Mesenchymal stem cell (in vitro differentiated cells and primary cell): Measurements from ENCODE around the gene HAUS6.

Source experiments
- DNase-seq: peaks from one replicate; pipeline ENCODE4 v3.0.0-alpha.2; 2013
- H2AFZ ChIP-seq: one replicate; pipeline ENCODE4 v1.6.1; 2013; ENCODE audit warnings: low read depth, mild to moderate bottlenecking, control low read depth, inconsistent platforms, low read length, moderate library complexity
- H2AK5ac ChIP-seq: 2 replicates; pipeline ENCODE4 v1.6.1; 2013; ENCODE audit warnings: low read length, moderate library complexity, mild to moderate bottlenecking, inconsistent platforms; ENCODE audit not compliant: severe bottlenecking
- H2BK120ac ChIP-seq: one replicate; pipeline ENCODE4 v1.6.1; 2013; ENCODE audit warnings: low read depth, mild to moderate bottlenecking, inconsistent platforms, low read length, moderate library complexity
- H2BK12ac ChIP-seq, 2 experiments: one replicate each; pipeline ENCODE4 v1.6.1; 2013; ENCODE audit warnings: inconsistent platforms in 2 of 2, low read length in 2 of 2, mild to moderate bottlenecking in 2 of 2, moderate library complexity in 2 of 2, control low read depth in 1 of 2
- H2BK15ac ChIP-seq: one replicate; pipeline ENCODE4 v1.6.1; 2013; ENCODE audit warnings: mild to moderate bottlenecking, low read depth, inconsistent platforms; ENCODE audit not compliant: poor library complexity, severe bottlenecking
- H2BK5ac ChIP-seq: 2 replicates; pipeline ENCODE4 v1.6.1; 2013; ENCODE audit warnings: low read depth, mild to moderate bottlenecking, low read length, control low read depth, inconsistent platforms; ENCODE audit not compliant: poor library complexity, severe bottlenecking
- H3K14ac ChIP-seq, 2 experiments: one replicate each; pipeline ENCODE4 v1.6.1; 2013; ENCODE audit warnings: inconsistent platforms in 2 of 2, low read length in 2 of 2, control low read depth in 1 of 2, mild to moderate bottlenecking in 1 of 2, moderate library complexity in 1 of 2
- H3K18ac ChIP-seq, 2 experiments: one replicate each; pipeline ENCODE4 v1.6.1; 2013; ENCODE audit warnings: inconsistent platforms in 2 of 2, low read length in 2 of 2, control low read depth in 1 of 2, low read depth in 1 of 2, mild to moderate bottlenecking in 1 of 2
- H3K23ac ChIP-seq, 2 experiments: one replicate each; pipeline ENCODE4 v1.6.1; 2013; ENCODE audit warnings: inconsistent platforms in 2 of 2, low read length in 2 of 2, mild to moderate bottlenecking in 2 of 2, moderate library complexity in 2 of 2, control low read depth in 1 of 2
- H3K27ac ChIP-seq: 2 replicates; pipeline ENCODE4 v1.5.1; 2013; ENCODE audit warnings: mild to moderate bottlenecking, moderate library complexity, low read length, control low read depth, inconsistent platforms; ENCODE audit not compliant: poor library complexity, severe bottlenecking
- H3K27me3 ChIP-seq, 2 experiments: 2 replicates each; pipeline versions ENCODE4 v1.6.1 to v1.7.0; 2013; ENCODE audit warnings: low read length in 2 of 2, mild to moderate bottlenecking in 2 of 2, moderate library complexity in 2 of 2, control low read depth in 1 of 2, inconsistent platforms in 1 of 2; ENCODE audit not compliant: control insufficient read depth in 1 of 2, insufficient read depth in 1 of 2
- H3K36me3 ChIP-seq, 2 experiments: 2 replicates each; pipeline versions ENCODE4 v1.6.1 to v1.7.0; 2013; ENCODE audit warnings: low read length in 2 of 2, control low read depth in 1 of 2, inconsistent platforms in 1 of 2, low read depth in 1 of 2, mild to moderate bottlenecking in 1 of 2; ENCODE audit not compliant: insufficient read depth in 2 of 2, control insufficient read depth in 1 of 2
- H3K4ac ChIP-seq, 2 experiments: one replicate each; pipeline ENCODE4 v1.6.1; 2013; ENCODE audit warnings: inconsistent platforms in 2 of 2, low read length in 2 of 2, mild to moderate bottlenecking in 2 of 2, moderate library complexity in 2 of 2, control low read depth in 1 of 2, low read depth in 1 of 2
- H3K4me1 ChIP-seq: 2 replicates; pipeline ENCODE4 v1.6.1; 2013; ENCODE audit warnings: low read depth, low read length, control low read depth; ENCODE audit not compliant: control insufficient read depth, insufficient read depth
- H3K4me2 ChIP-seq: 2 replicates; pipeline ENCODE4 v1.6.1; 2013; ENCODE audit warnings: low read length, mild to moderate bottlenecking, inconsistent platforms; ENCODE audit not compliant: poor library complexity, severe bottlenecking
- H3K4me3 ChIP-seq, 2 experiments: 2 replicates each; pipeline versions ENCODE4 v1.5.1 to v1.7.0; 2013; ENCODE audit warnings: low read length in 2 of 2, mild to moderate bottlenecking in 2 of 2, control low read depth in 1 of 2, low read depth in 1 of 2; ENCODE audit not compliant: insufficient read depth in 1 of 2
- H3K79me1 ChIP-seq: replicated peaks from 2 replicates; pipeline ENCODE4 v1.6.1; 2013; ENCODE audit warnings: mild to moderate bottlenecking, control low read depth, low read length, inconsistent platforms; ENCODE audit not compliant: poor library complexity, severe bottlenecking
- H3K9ac ChIP-seq: 2 replicates; pipeline ENCODE4 v1.7.0; 2013; ENCODE audit warnings: mild to moderate bottlenecking, low read length, moderate library complexity
- H3K9me3 ChIP-seq: 2 replicates; pipeline ENCODE4 v1.7.0; 2013; ENCODE audit warnings: mild to moderate bottlenecking, low read length; ENCODE audit not compliant: control insufficient read depth
- H4K8ac ChIP-seq: one replicate; pipeline ENCODE4 v1.6.1; 2013; ENCODE audit warnings: inconsistent platforms, mild to moderate bottlenecking, low read length, moderate library complexity
- H4K91ac ChIP-seq: one replicate; pipeline ENCODE4 v1.6.1; 2013; ENCODE audit warnings: mild to moderate bottlenecking, low read length, inconsistent platforms
- WGBS: methylation state at CpG from one replicate; pipeline ENCODE4 v1.1.7; 2013; ENCODE audit warnings: mixed read lengths; 5-methylcytosine and 5-hydroxymethylcytosine counted together

The HAUS6 gene

GRCh38 chr9:19048966-19049916 is 53.5 kb downstream of the HAUS6 start, which contains the start of gene RRAGA:
Gene RRAGA (plus strand): TSS chr9:19049427. CDS start chr9:19049660, 233 bp downstream.
- Histone ChIP-seq H3K27me3 (no peaks in the 10 kb centered on the region), H2BK15ac (peak within 1 kb of the TSS; percentile 83), H3K23ac (peak within 1 kb of the TSS in 1 of 2 experiments; percentile 96), H3K4ac (peak within 1 kb of the TSS; percentile 42 to 92), H3K4me1 (peaks cover 7% of the 10 kb centered on the region), H2BK12ac (peak within 1 kb of the TSS in 1 of 2 experiments; percentile 54), H3K4me2 (peak within 1 kb of the TSS; percentile 72), H3K9ac (peak within 1 kb of the TSS; percentile 93), H3K4me3 (peak within 1 kb of the TSS; percentile 88 to 89), H3K79me1 (peaks cover 2% of the 10 kb centered on the region), H3K36me3 (peaks cover 3 to 14% of the 10 kb centered on the region in 2 experiments), H4K91ac (peak within 1 kb of the TSS; percentile 90), H2AK5ac (no peak within 1 kb of the TSS), H3K27ac (peak within 1 kb of the TSS; percentile 97), H4K8ac (peak within 1 kb of the TSS; percentile 96), H3K14ac (peak within 1 kb of the TSS in 1 of 2 experiments; percentile 99), H3K18ac (peak within 1 kb of the TSS; percentile 85 to 97), H2AFZ (peak within 1 kb of the TSS; percentile 99), H2BK120ac (peak within 1 kb of the TSS; percentile 66), H3K9me3 (no peaks in the 10 kb centered on the region), H2BK5ac (peak within 1 kb of the TSS; percentile 75)
- peak; percentile 98 for DNase-seq
- WGBS = under 1% methylated on average over 70 of the region's 82 CpGs

GRCh38 chr9:19036611-19037010 is 66.1 kb downstream of the HAUS6 start:
- no peak overlapping the region for H4K8ac ChIP-seq
- H3K14ac ChIP-seq = no peak overlapping the region
- no peak overlapping the region for H2BK120ac ChIP-seq
- no peak overlapping the region for H3K27ac ChIP-seq
- H3K4me1 ChIP-seq = no peaks in the 10 kb centered on the region
- H2AK5ac ChIP-seq = no peak overlapping the region
- WGBS = 99% methylated on average over 5 of the region's 5 CpGs
- H3K9ac ChIP-seq = no peak overlapping the region
- no peak overlapping the region for H3K4ac ChIP-seq
- DNase-seq = no peak
- H3K4me2 ChIP-seq = no peak overlapping the region
- no peaks in the 10 kb centered on the region for H3K79me1 ChIP-seq
- no peak overlapping the region for H2BK15ac ChIP-seq
- H3K23ac ChIP-seq = no peak overlapping the region
- H3K4me3 ChIP-seq = no peak overlapping the region
- H2BK5ac ChIP-seq = no peak overlapping the region
- no peaks in the 10 kb centered on the region for H3K36me3 ChIP-seq
- H4K91ac ChIP-seq = no peak overlapping the region
- H3K18ac ChIP-seq = no peak overlapping the region
- H3K9me3 ChIP-seq = no peaks in the 10 kb centered on the region
- H2AFZ ChIP-seq = no peak overlapping the region
- H2BK12ac ChIP-seq = no peak overlapping the region
- no peaks in the 10 kb centered on the region for H3K27me3 ChIP-seq

GRCh38 chr9:19033015-19033414 is 69.7 kb downstream of the HAUS6 start, which contains the start of gene SAXO1:
Gene SAXO1 (minus strand): TSS chr9:19033209. CDS start chr9:19032908, 301 bp downstream.
- H2AFZ ChIP-seq = no peak within 1 kb of the TSS
- H4K91ac ChIP-seq = peak within 1 kb of the TSS; percentile 5
- peaks cover 1% of the 10 kb centered on the region for H3K4me1 ChIP-seq
- H3K4me2 ChIP-seq = no peak within 1 kb of the TSS
- no peak within 1 kb of the TSS for H3K27ac ChIP-seq
- WGBS = 94% methylated on average over 20 of the region's 20 CpGs
- H3K9ac ChIP-seq = no peak within 1 kb of the TSS
- H3K23ac ChIP-seq = no peak within 1 kb of the TSS
- no peak within 1 kb of the TSS for H2BK120ac ChIP-seq
- H2AK5ac ChIP-seq = no peak within 1 kb of the TSS
- H4K8ac ChIP-seq = no peak within 1 kb of the TSS
- no peak within 1 kb of the TSS for H3K18ac ChIP-seq
- H2BK15ac ChIP-seq = no peak within 1 kb of the TSS
- no peak for DNase-seq
- no peak within 1 kb of the TSS for H2BK12ac ChIP-seq
- H3K36me3 ChIP-seq = no peaks in the 10 kb centered on the region
- no peak within 1 kb of the TSS for H3K4me3 ChIP-seq
- H3K14ac ChIP-seq = no peak within 1 kb of the TSS
- no peaks in the 10 kb centered on the region for H3K79me1 ChIP-seq
- H3K9me3 ChIP-seq = no peaks in the 10 kb centered on the region
- H3K4ac ChIP-seq = no peak within 1 kb of the TSS
- H3K27me3 ChIP-seq = no peaks in the 10 kb centered on the region
- no peak within 1 kb of the TSS for H2BK5ac ChIP-seq

- H3K4me3 ChIP-seq = no peak overlapping the region
- no peak overlapping the region for H3K4ac ChIP-seq
- no peaks in the 10 kb centered on the region for H3K9me3 ChIP-seq
- H3K14ac ChIP-seq = no peak overlapping the region
- no peak overlapping the region for H3K23ac ChIP-seq
- no peak overlapping the region for H3K4me2 ChIP-seq
- peaks cover 1% of the 10 kb centered on the region for H3K4me1 ChIP-seq
- H2BK120ac ChIP-seq = no peak overlapping the region
- H2AK5ac ChIP-seq = no peak overlapping the region
- no peak overlapping the region for H3K9ac ChIP-seq
- no peaks in the 10 kb centered on the region for H3K79me1 ChIP-seq
- H3K18ac ChIP-seq = no peak overlapping the region
- no peak overlapping the region for H2BK12ac ChIP-seq
- DNase-seq = no peak
- H2BK5ac ChIP-seq = no peak overlapping the region
- no peaks in the 10 kb centered on the region for H3K36me3 ChIP-seq
- H3K27ac ChIP-seq = no peak overlapping the region
- H2BK15ac ChIP-seq = no peak overlapping the region
- WGBS = 89% methylated on average over 14 of the region's 14 CpGs
- H4K8ac ChIP-seq = no peak overlapping the region
- H2AFZ ChIP-seq = no peak overlapping the region
- peak overlapping the region; percentile 5 for H4K91ac ChIP-seq
- no peaks in the 10 kb centered on the region for H3K27me3 ChIP-seq
Measured at GRCh38 chr9:19032406-19032805, 70.3 kb downstream of the HAUS6 start.
